NCI-H2081 treated with DMSO at 0.1 percent for 48 hours (cell line): ENCODE data around the gene PIEZO2.
"Not testable (repeated sequence)": the region's sequence is repeated elsewhere in the genome, so short reads cannot be mapped to it uniquely, and the experiment has no call there.

ENCODE experiments used
- DNase-seq: peaks from one replicate; lab custom pipeline; 2025; lab: John Stamatoyannopoulos, UW

PIEZO2 gene

DNA sequence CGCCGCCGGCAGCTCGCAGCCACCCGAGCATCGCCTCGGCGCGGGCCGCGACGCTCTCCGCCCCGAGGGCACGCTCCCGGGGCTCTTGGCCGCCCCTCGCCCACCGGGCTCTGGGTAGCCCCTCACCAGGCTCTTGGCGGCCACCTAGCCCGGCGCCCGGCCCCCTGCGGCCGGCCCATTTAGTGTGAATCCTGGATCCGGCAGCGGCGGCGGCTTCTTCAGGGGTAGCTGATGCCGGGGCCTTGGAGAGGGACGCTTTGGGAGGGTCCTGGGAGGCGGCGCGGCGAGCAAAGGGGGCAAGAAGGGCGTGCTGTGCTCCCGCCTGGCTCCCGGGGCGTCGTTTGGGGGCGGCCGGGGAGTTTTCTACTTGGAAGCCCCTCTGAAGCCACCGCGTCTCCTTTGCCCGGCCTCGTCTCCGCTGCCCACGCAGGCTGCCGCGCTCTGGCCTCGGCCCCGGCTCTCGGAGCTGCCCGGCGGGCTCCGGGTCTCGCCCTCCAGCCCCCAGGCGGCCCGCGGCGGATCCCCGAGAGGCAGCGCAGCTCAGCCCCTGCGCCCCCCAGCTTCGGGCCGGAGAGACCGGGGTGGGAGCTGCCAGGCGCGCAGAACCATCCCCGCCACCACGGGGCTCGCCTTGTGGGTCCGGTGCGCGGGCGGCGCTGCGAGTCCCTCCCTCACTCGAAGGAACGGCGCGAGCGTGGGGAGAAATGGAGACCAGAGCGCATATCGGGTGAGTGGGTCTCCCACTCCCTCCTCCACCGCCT, 509 bp downstream of the PIEZO2 start:
- no peak for DNase-seq

DNA sequence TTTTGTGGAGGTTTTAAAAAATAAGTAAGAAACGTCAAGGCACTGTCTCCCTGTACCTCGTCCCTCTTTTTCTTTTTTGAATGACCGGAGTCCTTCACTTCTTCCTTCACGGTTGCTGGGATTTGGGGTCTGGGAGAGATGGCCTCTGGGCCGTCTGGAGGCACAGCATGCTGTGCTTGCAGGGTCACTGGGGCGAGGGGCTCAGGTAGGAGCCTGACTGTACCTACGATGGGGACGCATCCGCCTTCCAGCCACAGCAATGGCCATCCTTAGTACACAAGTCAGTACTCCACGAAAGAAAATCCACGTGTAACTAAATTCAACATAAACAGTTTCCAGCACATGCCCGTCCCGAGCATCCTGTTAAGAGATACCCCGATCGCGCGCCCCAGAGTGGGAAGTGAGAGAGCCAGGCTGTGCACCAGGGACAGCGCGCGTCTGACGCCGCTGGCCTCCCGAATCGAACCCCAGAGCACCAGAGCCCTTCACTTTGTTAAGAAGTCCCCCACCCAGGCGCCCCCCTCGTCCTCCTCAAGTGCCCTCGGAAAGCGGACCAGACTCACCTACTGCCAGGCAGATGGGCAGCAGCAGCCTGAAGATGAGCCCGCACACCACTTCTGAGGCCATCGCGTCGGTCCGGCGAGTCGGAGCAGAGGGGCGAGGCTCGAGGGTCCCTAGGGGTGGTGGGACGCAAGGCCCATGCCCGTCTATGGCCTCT, 1.2 kb downstream of the PIEZO2 start:
- DNase-seq, result no peak

DNA sequence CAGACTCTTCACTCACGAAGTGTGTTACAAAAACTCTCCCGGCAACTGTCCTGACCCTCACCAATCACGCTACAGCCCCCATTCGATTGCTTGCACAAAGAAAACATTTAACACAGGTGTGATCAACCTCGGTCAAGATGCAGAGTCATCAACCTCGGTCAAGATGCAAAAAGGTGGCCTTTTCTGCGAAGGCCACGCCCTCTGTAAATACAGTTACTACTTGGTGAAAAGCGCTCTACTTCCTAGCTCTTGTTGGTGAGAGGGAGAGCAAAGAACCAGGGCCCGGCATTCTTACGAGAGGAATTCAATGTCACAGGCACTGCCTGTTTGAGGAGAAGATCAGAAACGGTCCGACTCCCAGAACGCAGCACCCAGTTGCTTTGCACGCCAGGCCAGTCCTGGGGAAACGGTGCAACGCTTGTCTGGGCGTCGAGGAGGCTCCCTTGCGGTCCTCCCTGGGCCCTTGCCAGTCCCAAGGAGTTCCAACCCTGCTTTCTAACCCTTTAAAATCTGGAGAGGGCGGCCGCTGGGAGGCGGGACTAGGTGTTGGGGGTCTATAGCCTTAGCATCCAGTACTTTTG, 1.9 kb downstream of the PIEZO2 start:
- DNase-seq, result no peak

DNA sequence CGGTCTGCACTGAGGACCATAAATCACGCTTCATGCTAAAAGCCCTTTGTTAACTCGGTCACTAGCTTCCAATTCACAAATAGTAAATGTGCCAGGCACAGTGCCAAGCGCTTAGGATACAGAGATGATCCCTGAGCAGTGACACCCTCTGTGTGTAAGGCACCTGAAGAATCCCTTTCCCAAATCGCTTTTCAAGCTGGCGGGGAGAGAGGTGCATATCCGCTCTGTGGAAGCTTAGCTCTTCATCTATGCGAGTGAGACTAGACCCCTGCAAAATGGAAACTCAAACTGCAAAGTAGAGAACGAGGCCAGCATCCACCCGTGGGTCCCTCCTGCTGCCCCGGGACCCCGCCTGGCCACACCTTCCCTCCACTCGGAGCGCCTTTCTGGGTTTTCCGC, 2.4 kb downstream of the PIEZO2 start:
- no peak for DNase-seq

DNA sequence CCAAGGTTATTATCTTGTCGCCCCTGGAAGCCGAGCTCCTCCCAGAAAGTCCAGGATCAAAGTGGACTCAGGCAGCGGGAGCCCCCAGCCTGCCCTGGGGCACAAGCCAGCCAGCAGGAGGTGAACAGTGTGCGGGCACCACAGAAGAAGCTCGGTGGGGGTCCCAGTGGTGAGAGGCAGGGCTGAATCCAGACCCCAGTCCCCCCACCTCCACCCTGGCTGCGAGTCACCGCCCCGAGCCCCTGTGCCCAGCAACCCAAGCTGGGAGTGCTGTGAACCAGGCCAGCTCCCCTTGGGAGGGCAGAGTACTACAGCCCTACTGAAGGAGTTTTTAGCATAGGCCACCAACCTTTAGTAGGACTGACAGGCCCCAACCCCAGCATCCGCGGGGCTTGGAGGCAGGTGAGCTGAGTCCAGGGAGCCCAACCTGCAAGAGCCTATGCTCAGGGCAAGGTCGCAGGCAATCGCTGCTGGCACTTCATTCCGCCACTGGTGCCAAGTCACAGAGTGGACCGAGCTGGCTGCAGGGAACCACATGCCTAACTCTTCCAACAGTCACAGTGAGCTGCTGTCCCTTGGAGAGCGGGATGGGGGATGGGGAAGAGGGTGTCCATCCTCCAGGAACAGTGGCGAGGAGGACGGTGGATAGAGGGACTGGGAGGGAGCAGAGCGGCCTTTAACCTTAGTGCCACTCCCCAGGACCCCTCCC, 3.0 kb downstream of the PIEZO2 start:
- no peak for DNase-seq

DNA sequence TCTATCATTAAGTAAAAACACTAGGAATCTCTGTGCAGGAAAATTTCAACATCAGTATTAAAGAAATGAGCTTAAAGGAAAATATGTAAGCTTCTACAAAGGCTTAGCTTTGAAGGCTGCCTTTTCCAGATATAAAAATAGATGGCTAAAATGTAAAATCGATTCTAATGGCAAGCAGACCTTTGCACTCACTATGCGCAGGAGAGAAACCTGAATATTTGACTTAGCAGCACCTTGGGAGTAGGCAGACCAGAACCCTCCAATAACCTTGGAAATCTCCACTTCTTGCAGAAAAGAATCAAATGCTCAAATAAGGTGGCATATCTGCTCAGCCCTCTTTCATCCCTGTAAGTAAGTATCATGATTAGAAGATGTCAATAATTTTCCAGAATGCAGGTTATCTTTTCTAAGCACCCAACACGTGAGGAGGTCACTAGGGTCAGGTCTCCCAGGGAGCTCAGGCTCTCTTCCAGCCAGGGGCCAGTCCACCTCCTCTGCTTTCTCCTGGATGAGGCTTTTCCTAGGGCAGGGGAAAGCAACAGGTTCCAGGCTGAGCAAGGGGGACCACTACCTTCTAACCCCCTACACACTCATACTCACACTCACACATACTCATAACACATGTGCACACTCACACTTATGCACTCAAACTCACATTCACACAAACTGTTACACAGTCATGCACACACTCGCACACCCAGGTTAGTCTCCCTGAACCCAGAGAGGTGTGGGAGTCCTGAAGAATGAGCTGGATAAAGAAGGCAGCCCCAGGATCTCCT, 3.8 kb downstream of the PIEZO2 start:
- DNase-seq, result no peak

DNA sequence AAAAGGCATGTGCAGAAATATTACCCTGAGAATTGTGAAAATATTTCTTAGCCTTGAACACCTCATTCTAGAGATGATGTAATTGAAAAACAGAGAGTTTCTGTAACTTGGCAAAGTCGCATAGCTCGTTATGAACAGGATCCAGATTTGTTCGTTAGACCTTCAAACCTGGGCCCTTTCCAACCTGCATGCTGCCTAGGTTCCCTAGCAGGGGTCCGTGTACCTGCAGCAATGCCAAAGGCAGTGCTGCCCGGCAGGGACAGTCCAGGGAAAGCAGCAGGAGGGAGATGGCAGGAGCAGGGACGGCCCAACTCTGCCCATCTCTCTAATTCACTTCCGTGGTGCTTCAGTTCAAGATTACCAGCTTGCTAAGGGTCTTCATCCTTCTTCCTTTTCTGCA, 12.0 kb downstream of the PIEZO2 start:
- no peak for DNase-seq

DNA sequence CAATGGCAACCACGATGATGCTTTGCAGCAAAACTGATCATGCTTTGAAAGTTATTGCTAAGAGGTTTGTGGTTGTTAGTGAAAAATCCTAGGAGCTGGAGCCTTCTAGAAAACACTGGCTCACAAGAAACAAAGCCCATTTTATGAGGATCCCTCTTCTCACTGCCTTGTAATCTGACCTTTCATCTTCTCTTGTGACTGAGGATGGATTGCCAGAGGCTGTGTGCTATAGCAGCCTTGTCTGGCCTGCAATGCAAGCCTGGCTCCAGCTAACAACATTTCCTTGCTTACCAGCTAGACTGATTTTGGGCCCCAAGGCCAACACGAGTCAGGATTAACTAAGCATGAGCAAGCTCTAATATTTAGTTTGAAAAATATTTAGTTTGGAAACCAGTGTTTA, 13.1 kb downstream of the PIEZO2 start:
- DNase-seq, result no peak

DNA sequence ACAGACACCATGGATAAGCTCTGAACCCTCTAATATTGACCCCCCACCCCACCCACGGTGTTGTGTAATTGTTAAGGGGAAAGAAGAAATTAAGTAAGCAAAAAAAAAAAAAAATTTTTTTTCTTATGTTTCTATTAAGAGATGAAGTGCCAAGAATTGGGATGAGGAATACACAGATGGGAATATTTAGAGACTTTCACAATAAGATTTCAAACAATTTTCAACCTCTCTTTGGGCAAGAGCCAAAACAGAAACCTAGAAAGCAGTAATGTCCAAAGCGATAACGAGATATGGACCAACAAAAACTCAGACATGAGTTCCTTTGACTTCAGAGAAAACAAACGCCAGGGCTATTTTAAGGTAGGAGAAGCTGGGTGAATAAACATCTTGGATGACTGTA, 14.4 kb downstream of the PIEZO2 start:
- DNase-seq, result no peak

DNA sequence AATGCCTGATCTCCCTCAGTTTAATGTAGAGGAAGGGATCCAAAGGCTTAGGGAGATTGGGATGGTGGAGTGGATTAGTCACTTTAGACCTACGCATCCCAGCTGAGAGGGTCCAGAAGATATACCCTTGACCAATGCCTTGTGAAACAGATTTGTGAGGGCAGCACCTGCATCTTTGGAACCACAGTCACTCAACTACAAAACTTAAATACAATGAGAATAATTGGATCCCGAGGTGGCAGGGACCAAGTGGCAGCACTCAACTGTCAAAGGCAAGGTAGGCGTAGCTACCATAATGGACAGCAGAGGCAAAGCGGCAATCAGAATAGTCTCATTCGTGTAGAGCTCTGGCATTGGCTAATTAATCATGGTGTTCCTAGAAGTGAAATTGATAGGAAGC, 20.3 kb downstream of the PIEZO2 start:
- DNase-seq, result not testable (repeated sequence)

DNA sequence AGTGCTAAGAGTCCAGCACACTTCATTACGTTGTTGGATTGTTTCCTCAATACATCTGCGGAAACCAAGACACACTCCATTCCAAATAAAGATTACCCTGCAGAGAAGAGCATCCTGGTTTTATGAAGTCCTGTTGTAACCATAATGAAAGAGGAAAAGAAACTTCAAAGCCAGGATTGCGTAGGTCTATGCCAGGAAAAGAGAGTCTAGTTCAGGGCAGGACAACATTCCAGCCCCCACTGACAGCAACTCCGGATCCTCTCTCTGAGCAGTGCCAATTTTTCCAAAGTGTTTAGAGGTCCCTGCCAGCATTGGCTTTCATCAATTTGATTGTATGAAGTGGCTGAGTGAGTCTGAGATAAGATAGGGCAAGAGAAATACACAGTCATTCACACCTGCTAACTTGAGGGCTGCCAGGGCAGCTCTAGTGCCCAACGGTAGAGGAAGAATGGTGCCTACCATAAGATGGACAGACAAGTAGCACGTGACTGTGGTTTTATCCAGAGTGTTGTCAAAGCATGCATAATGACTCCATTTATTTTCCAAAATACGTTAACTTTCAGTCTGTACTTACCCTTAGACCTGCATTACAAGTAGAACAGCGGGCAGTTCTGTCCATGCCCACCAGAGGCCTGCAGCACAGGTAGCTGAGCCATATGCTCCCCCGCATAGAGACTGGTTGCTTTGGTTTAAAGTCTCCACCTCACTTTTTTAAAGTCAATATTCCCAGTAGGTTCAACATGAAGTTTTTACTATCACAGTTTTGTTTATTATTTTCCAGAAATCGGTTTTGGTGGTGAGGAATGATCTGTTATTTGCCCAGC, 23.7 kb downstream of the PIEZO2 start:
- DNase-seq, result no peak

DNA sequence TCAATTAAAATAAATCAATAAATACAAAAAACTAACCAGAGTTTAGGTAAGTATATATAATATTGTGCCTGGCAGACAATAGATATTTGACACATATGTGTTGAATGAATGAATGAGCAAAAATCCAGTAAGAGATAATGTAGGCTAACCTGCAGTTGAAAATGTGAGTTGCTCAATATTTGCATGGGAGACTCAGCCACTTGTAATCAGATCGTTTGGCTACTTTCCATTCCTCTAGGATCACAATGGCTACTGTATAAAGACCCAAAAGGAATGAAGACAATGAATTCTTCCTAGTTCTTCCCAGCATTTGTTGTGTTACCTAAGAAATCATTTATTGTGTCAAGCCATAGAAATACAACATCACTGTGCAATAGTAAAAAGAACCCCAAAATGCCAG, 25.3 kb downstream of the PIEZO2 start:
- DNase-seq, result no peak

DNA sequence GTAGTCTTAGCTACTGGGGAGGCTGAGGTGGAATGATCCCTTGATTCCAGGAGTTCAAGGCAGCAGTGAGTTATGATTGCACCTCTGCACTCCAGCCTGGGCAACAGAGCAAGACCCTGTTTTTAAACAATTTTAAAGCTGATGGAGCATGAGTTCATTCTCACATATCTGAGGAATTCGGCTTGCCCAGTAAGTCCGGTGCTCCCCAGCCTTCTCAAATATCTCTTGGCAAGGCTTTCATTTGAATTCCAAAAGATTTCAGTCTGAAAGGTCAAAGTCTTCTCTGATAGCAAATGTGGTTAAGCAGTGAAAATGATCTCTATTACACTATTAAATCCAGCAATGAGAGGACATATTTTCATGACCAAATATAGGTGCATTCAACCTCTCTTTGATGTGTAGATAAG, 27.9 kb downstream of the PIEZO2 start:
- DNase-seq, result no peak

DNA sequence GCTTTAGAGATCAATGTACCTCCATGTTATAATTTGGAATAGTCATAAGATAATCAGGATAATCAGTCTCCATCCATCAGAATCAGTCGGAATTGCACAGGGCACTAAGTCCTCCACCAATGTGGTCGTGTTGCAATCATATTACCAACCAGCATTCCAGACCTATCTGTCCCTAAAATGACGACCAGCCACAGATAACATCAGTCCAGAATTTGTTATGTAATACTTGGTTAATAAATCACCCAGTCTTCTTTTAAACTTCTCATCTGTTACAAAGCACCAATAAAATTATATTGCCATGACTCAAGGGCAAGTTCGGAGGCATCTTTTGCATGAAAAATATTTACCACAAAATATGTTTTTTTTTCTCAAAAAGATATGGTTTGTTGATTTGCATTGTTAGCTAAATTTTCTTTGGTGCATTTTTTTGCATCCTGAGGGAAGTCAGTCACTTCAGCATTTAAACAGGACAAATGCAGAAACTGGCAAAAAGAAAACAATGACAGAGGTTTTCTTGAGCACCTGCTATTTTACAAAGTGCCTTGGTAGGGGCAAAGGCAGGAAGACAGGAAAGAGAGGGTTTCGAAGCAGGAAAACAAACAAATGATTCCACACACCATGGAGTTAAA, 29.3 kb downstream of the PIEZO2 start:
- no peak for DNase-seq

DNA sequence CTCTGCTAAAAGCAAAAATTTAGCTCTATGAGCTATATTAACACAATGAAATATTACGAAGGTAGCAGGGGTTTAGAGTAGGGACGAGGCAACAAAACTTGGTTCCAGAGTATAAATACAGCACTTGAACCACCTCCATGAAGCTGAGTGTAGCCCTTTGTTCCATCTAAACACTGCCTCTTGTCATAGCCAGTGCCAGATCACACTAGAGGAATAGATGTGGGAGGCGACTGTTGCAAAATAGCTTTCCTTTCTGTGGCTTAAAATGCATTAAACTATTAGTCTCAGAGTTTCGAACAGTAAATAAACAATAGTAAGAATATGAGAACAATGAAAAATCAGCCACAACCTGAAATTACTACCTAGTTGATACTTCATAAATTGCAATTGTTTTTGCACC, 29.8 kb downstream of the PIEZO2 start:
- DNase-seq, result no peak

DNA sequence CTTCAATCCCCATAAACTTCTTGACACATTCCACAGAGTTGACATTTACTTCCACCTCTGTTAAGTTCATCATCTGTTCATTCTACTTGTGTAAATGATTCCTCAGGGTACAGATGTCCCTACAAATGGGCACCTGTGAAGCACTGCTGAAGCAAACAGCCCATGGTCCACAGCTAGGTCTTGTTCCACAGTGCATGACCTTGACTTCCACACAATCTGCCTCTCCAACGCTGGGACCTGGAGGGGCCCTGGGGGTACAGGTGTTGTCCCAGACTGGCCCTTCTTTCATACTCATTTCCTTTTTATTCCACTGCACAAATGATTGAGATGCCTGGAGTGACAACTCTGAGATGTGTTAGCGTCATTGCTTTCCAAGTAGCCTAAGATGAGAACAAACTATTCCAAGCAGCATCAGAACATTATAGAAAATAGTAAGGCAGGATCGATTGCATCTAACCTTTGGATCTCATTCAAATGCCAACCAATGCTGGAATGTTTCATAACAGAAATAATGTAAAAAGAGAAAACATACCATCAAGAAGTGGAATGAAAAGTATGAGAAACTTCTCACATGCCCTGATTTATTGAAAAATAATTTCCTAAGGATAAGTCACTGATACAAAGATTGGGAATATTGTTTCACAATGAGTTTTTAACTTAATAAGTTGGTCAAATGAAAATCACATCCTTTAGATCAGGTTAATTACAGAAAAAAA, 31.2 kb downstream of the PIEZO2 start:
- no peak for DNase-seq

DNA sequence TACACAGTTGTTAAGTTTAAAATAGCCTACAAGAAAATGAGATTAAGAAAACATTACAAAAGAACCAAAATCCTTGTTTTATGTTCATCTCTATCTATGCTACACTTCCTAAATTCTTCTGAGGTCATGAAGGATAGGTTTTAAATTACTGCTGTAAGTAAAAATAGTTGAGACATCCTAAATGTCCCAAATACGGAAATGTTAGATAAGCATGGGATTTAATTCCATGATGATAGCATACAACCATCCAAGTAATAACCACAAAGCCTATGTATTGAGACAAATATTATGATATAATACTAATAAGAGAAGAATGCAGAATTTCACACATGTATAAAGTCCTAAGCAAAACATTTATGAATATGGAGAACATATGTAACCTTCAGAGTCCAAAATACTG, 34.1 kb downstream of the PIEZO2 start:
- no peak for DNase-seq

DNA sequence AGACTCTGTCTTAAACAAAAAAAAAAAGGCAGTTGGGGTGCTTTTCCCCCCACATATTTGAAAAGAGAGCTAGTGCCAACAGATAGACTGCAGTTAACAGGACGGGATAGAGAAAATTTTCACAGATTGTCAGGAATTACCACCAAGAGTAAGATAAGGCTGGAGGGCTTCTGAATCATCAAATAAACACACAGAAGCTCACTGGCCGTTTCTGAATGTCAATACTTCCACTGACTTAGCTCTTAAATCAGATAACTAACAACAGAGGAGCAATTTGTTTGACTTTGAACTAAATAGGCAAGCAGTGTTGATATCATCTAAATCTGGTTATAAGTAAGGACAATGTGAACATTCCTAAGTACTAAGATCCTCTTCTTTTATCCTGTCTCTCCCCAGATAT, 34.7 kb downstream of the PIEZO2 start:
- no peak for DNase-seq

DNA sequence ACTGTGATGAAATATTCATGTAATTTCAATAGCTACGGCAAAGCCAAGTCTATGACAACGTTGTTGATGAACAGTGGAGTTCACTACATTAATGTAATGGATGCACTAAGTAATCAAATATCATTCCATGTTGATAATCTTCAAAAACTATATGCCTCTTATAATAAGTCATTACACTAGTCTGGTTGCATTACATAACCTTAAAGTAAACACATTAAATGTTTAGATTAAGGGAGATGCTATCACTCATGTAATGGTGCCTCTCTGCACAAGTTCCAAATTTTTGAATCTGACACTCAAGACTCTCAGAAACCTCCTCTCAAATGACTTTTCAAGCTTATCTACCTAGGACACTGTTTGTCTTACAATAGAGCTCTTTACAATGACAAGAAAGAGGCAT, 35.4 kb downstream of the PIEZO2 start:
- DNase-seq, result no peak

DNA sequence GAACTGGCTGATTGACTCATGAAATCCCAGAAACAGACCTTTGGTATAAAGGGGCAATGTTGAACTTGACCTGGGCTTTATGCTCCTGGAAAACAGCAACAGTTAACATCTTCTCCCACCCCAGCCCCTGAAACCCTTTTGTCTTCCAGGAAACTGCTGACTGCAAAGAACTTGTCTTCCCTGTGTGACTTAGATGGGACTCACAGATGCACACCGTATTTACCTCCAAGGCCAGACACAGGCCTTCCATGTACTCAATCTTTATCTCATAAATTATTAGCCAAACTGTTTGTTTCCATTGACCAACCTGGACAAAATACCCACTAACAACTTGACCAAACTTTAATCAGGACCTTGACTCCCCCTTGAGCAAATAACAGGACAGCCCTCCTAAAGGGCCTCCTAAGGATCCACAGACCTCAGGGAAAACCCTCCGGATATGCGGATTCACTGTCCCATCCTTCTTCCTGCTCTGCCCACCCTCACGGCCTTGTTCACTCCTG, 36.3 kb downstream of the PIEZO2 start:
- DNase-seq, result no peak
